ENCODE data around the gene GRM2.

- TF ChIP-seq CTCF (IDR thresholded peaks at IDR 0.05) = no peak
- TF ChIP-seq EP300 (IDR thresholded peaks at IDR 0.05) = no peak
- no peak for TF ChIP-seq POLR2A (IDR thresholded peaks at IDR 0.05)
Observed at GRCh38 chr3:51715231-51715976, 8.5 kb downstream of the GRM2 start.

All from suprapubic skin (tissue), 3 donors.